NCI-H82 treated with DMSO at 0.1 percent for 48 hours (cell line): ENCODE measurements around the gene TTC39A.
"Not testable (repeated sequence)": the region's sequence is repeated elsewhere in the genome, so short reads cannot be mapped to it uniquely, and the experiment has no call there.

Source experiments
- DNase-seq: peaks from one replicate; lab custom pipeline; 2025; ENCODE audit not compliant: unreplicated experiment; lab: John Stamatoyannopoulos, UW

Gene TTC39A

GRCh38 chr1:51340380-51340779 lies 10.0 kb upstream of the TTC39A start:
- no peak for DNase-seq

GRCh38 chr1:51336711-51337110 lies 6.3 kb upstream of the TTC39A start:
- no peak for DNase-seq

- no peak for DNase-seq
Observed at GRCh38 chr1:51336004-51336403, 5.6 kb upstream of the TTC39A start.

GRCh38 chr1:51331206-51332100 lies 1.1 kb upstream of the TTC39A start:
- DNase-seq, result no peak

GRCh38 chr1:51329443-51330325 lies 678 bp downstream of the TTC39A start:
- no peak for DNase-seq

GRCh38 chr1:51328926-51329325 lies 1.4 kb downstream of the TTC39A start:
- no peak for DNase-seq

GRCh38 chr1:51328279-51328678 lies 2.1 kb downstream of the TTC39A start:
- no peak for DNase-seq

- no peak for DNase-seq
Observed at GRCh38 chr1:51327386-51327785, 3.0 kb downstream of the TTC39A start.

GRCh38 chr1:51326839-51327238 lies 3.5 kb downstream of the TTC39A start:
- DNase-seq, result no peak

- DNase-seq, result peak; percentile 41
Observed at GRCh38 chr1:51325878-51326755, 4.2 kb downstream of the TTC39A start.

GRCh38 chr1:51325391-51325790 lies 5.0 kb downstream of the TTC39A start:
- DNase-seq, result no peak

- not testable (repeated sequence) for DNase-seq
Observed at GRCh38 chr1:51325011-51325385, 5.4 kb downstream of the TTC39A start.

GRCh38 chr1:51324251-51325010 lies 5.9 kb downstream of the TTC39A start:
- DNase-seq, result no peak

GRCh38 chr1:51323778-51324177 lies 6.6 kb downstream of the TTC39A start:
- no peak for DNase-seq

- DNase-seq, result no peak
Observed at GRCh38 chr1:51322417-51323101, 7.8 kb downstream of the TTC39A start.

GRCh38 chr1:51321924-51322280 lies 8.5 kb downstream of the TTC39A start:
- DNase-seq, result no peak

GRCh38 chr1:51320967-51321923 lies 9.1 kb downstream of the TTC39A start:
- DNase-seq, result no peak

GRCh38 chr1:51317798-51318197 lies 12.6 kb downstream of the TTC39A start:
- no peak for DNase-seq

- DNase-seq, result no peak
Observed at GRCh38 chr1:51316846-51317120, 13.6 kb downstream of the TTC39A start.
